IMR-90 (cell line): ENCODE data around the gene KLHL29. TPM values are rescaled to one million over a fixed set of nuclear protein-coding genes. Genes with fewer than 3 reads are reported as not detected.

ENCODE experiments used
- ATAC-seq: fragments of 200-7000 bp; cut with Tn5 transposase; 2 replicates; pipeline ENCODE4 v1.9.1; 2020; ENCODE audit warnings: low read depth, mild to moderate bottlenecking, moderate library complexity
- BruUV-seq: library from RNA; stranded (reverse); fragments of 400-500 nt; replicated peaks from 2 replicates; lab custom pipeline; 2021; lab: Mats Ljungman, UMichigan
- CTCF ChIA-PET: fragments of 300-600 bp; formaldehyde crosslinking; extraction: SDS; loops from one replicate; lab custom pipeline; 2021; ENCODE audit warnings: antibody characterized with exemption; lab: Yijun Ruan, JAX
- POLR2A ChIA-PET: fragments of 300-600 bp; sonication (Branson Sonifier 250); formaldehyde crosslinking; loops from one replicate; lab custom pipeline; 2022; ENCODE audit warnings: antibody characterized with exemption; ENCODE audit not compliant: unreplicated experiment; lab: Charles Lee
- DNase-seq: peaks from one replicate; pipeline ENCODE4 v3.0.0; 2013
- H2AFZ ChIP-seq: replicated peaks from 2 replicates; pipeline ENCODE3; 2013; ENCODE audit warnings: low read length, mild to moderate bottlenecking; ENCODE audit not compliant: poor library complexity
- H2AK5ac ChIP-seq: 2 replicates; pipeline ENCODE4 v1.6.1; 2013; ENCODE audit warnings: low read depth, low read length, inconsistent platforms
- H2AK9ac ChIP-seq: replicated peaks from 2 replicates; pipeline ENCODE3; 2013; ENCODE audit warnings: mild to moderate bottlenecking, low read depth, low read length, moderate library complexity; ENCODE audit not compliant: poor library complexity
- H2BK120ac ChIP-seq: 2 replicates; pipeline ENCODE4 v1.6.1; 2013; ENCODE audit warnings: low read depth, low read length, inconsistent platforms
- H2BK15ac ChIP-seq: 3 replicates; pipeline ENCODE4 v1.6.1; 2013; ENCODE audit warnings: low read depth, low read length, inconsistent platforms
- H2BK20ac ChIP-seq: 2 replicates; pipeline ENCODE4 v1.6.1; 2013; ENCODE audit warnings: low read depth, mild to moderate bottlenecking, inconsistent platforms, low read length, moderate library complexity
- H2BK5ac ChIP-seq: 2 replicates; pipeline ENCODE4 v1.6.1; 2013; ENCODE audit warnings: mild to moderate bottlenecking, low read depth, low read length, inconsistent platforms; ENCODE audit not compliant: poor library complexity, severe bottlenecking
- H3K14ac ChIP-seq: replicated peaks from 2 replicates; pipeline ENCODE4 v1.6.1; 2013; ENCODE audit warnings: low read depth, low read length, inconsistent platforms
- H3K18ac ChIP-seq: 2 replicates; pipeline ENCODE4 v1.6.1; 2013; ENCODE audit warnings: low read depth, low read length, control low read depth
- H3K23ac ChIP-seq: 2 replicates; pipeline ENCODE4 v1.6.1; 2013; ENCODE audit warnings: low read depth, low read length, inconsistent platforms
- H3K27ac ChIP-seq: 2 replicates; pipeline ENCODE4 v1.5.1; 2013; ENCODE audit warnings: mild to moderate bottlenecking, control low read depth, low read length; ENCODE audit not compliant: insufficient read depth
- H3K27me3 ChIP-seq: 2 replicates; pipeline ENCODE4 v1.6.1; 2013; ENCODE audit warnings: low read length; ENCODE audit not compliant: control insufficient read depth, insufficient read depth
- H3K36me3 ChIP-seq: 2 replicates; pipeline ENCODE4 v1.6.1; 2013; ENCODE audit warnings: low read length, mixed read lengths; ENCODE audit not compliant: control insufficient read depth, insufficient read depth
- H3K4ac ChIP-seq: 2 replicates; pipeline ENCODE4 v1.6.1; 2013; ENCODE audit warnings: low read depth, low read length, inconsistent platforms
- H3K4me1 ChIP-seq: 2 replicates; pipeline ENCODE4 v1.6.1; 2013; ENCODE audit warnings: low read length, mixed read lengths; ENCODE audit not compliant: control insufficient read depth, insufficient read depth
- H3K4me2 ChIP-seq: 2 replicates; pipeline ENCODE4 v1.6.1; 2013; ENCODE audit warnings: low read depth, mild to moderate bottlenecking, control low read depth, low read length, moderate library complexity
- H3K4me3 ChIP-seq: 2 replicates; pipeline ENCODE4 v1.5.1; 2013; ENCODE audit warnings: low read depth, mild to moderate bottlenecking, control low read depth, low read length, moderate library complexity; ENCODE audit not compliant: insufficient read depth
- H3K56ac ChIP-seq: 2 replicates; pipeline ENCODE4 v1.6.1; 2013; ENCODE audit warnings: low read length, inconsistent platforms; ENCODE audit not compliant: insufficient read depth; ENCODE audit errors: extremely low read depth
- H3K79me1 ChIP-seq, 2 experiments: 2 replicates each; pipeline ENCODE4 v1.6.1; 2013; ENCODE audit warnings: low read length in 2 of 2, inconsistent platforms in 1 of 2, low read depth in 1 of 2
- H3K9ac ChIP-seq: 2 replicates; pipeline ENCODE4 v1.6.1; 2013; ENCODE audit warnings: low read depth, low read length, control low read depth
- H3K9me1 ChIP-seq: 2 replicates; pipeline ENCODE4 v1.6.1; 2013; ENCODE audit warnings: low read length, inconsistent platforms; ENCODE audit not compliant: insufficient read depth
- H3K9me3 ChIP-seq: 2 replicates; pipeline ENCODE4 v1.6.1; 2013; ENCODE audit warnings: low read length; ENCODE audit not compliant: control insufficient read depth, insufficient read depth
- H4K20me1 ChIP-seq: 2 replicates; pipeline ENCODE4 v1.6.1; 2013; ENCODE audit warnings: low read length, inconsistent platforms; ENCODE audit not compliant: insufficient read depth
- H4K5ac ChIP-seq: 2 replicates; pipeline ENCODE4 v1.6.1; 2013; ENCODE audit warnings: mild to moderate bottlenecking, low read depth, low read length, control low read depth
- H4K8ac ChIP-seq, 2 experiments: 2 replicates each; pipeline ENCODE4 v1.6.1; 2013; ENCODE audit warnings: low read depth in 2 of 2, low read length in 2 of 2, control low read depth in 1 of 2, inconsistent platforms in 1 of 2
- H4K91ac ChIP-seq: 2 replicates; pipeline ENCODE4 v1.6.1; 2013; ENCODE audit warnings: low read depth, low read length, inconsistent platforms; ENCODE audit not compliant: insufficient read depth
- BHLHE40 ChIP-seq: fragments of 150-350 bp; IDR thresholded peaks from 2 replicates; pipeline ENCODE4 v1.6.1; 2016; ENCODE audit warnings: mild to moderate bottlenecking, low read depth, low read length
- CEBPB ChIP-seq: IDR thresholded peaks from 2 replicates; pipeline ENCODE4 v1.6.1; 2012; ENCODE audit warnings: low read depth, low read length, improper control_type of control experiment
- CHD1 ChIP-seq: IDR thresholded peaks from 2 replicates; pipeline ENCODE4 v1.6.1; 2012; ENCODE audit warnings: low read depth, low read length, improper control_type of control experiment
- FOS ChIP-seq: fragments of 150-350 bp; IDR thresholded peaks from 2 replicates; pipeline ENCODE4 v1.6.1; 2016; ENCODE audit warnings: low read depth, low read length
- MAZ ChIP-seq: IDR thresholded peaks from 2 replicates; pipeline ENCODE4 v1.6.1; 2012; ENCODE audit warnings: low read depth, mild to moderate bottlenecking, low read length, improper control_type of control experiment, moderate library complexity, borderline replicate concordance
- MXI1 ChIP-seq: IDR thresholded peaks from 2 replicates; pipeline ENCODE4 v1.6.1; 2012; ENCODE audit warnings: low read depth, mild to moderate bottlenecking, low read length, moderate library complexity, borderline replicate concordance
- NFE2L2 ChIP-seq: fragments of 150-350 bp; IDR thresholded peaks from 2 replicates; pipeline ENCODE4 v1.6.1; 2016; ENCODE audit warnings: low read depth, mild to moderate bottlenecking, low read length
- POLR2A ChIP-seq: IDR thresholded peaks from 2 replicates; pipeline ENCODE4 v1.6.1; 2012; ENCODE audit warnings: mild to moderate bottlenecking, low read depth, low read length
- RAD21 ChIP-seq: IDR thresholded peaks from 2 replicates; pipeline ENCODE4 v1.6.1; 2012; ENCODE audit warnings: low read length, improper control_type of control experiment
- RCOR1 ChIP-seq: IDR thresholded peaks from 2 replicates; pipeline ENCODE4 v1.6.1; 2012; ENCODE audit warnings: mild to moderate bottlenecking, low read length, improper control_type of control experiment; ENCODE audit not compliant: insufficient replicate concordance
- RFX5 ChIP-seq: IDR thresholded peaks from 2 replicates; pipeline ENCODE4 v1.8.0; 2012; ENCODE audit warnings: low read depth, mild to moderate bottlenecking, low read length, moderate library complexity
- SMC3 ChIP-seq: fragments of 150-350 bp; IDR thresholded peaks from 2 replicates; pipeline ENCODE4 v1.6.1; 2016; ENCODE audit warnings: low read depth, mild to moderate bottlenecking, antibody characterized with exemption, low read length, moderate library complexity
- USF2 ChIP-seq: fragments of 150-350 bp; IDR thresholded peaks from 2 replicates; pipeline ENCODE4 v1.6.1; 2017; ENCODE audit warnings: mild to moderate bottlenecking, antibody characterized with exemption, low read length, low read depth
- WGBS, 2 experiments: methylation state at CpG; one replicate each; pipeline versions ENCODE4 v1.1.5 to v1.1.7; 2013; ENCODE audit warnings: missing lambda C conversion rate in 2 of 2; ENCODE audit not compliant: insufficient read length in 1 of 2; ENCODE audit errors: extremely low coverage in 2 of 2; 5-methylcytosine and 5-hydroxymethylcytosine counted together
- dilution Hi-C: fragments of 300-500 bp; cut with HindIII; formaldehyde crosslinking; loops from one replicate; pipeline ENCODE4 v1.14.3; 2018; ENCODE audit warnings: low sequenced_read_pairs; ENCODE audit not compliant: unreplicated experiment
- in situ Hi-C: fragments of 300-500 bp; cut with MboI; formaldehyde crosslinking; loops from 3 replicates; pipeline ENCODE4 v1.14.3; 2019; ENCODE audit warnings: low sequenced_read_pairs, inconsistent platforms, mixed read lengths
- intact Hi-C: fragments of 100-400 bp; cut with micrococcal nuclease; formaldehyde crosslinking; loops from 2 replicates; pipeline ENCODE4 v1.10.0; 2022
- polyA plus RNA-seq, 3 experiments: library from polyadenylated mRNA; depleted of rRNA; stranded (reverse); fragments of >200 nt; gene quantifications; 2 replicates each; pipeline ENCODE4 v1.2.3, GENCODE V29; 2012; ENCODE audit warnings: low replicate concordance in 1 of 3
- total RNA-seq: library from RNA; depleted of rRNA; stranded (reverse); fragments of >200 nt; gene quantifications from 2 replicates; pipeline ENCODE4 v1.2.3, GENCODE V29; 2012

KLHL29 gene
- total and polyA plus RNA-seq, 2 of the 4 experiments (the other 2 are of a cell fraction): 2.0 to 8.0 TPM

GRCh38 chr2:23662466-23662865 lies 277.5 kb downstream of the KLHL29 start:
- ChIA-PET POLR2A (no interaction called here), CTCF (no interaction called here)
- no peak for TF ChIP-seq RFX5
- TF ChIP-seq SMC3: no peak
- no peak for TF ChIP-seq MAZ
- no peak for TF ChIP-seq NFE2L2
- TF ChIP-seq MXI1: no peak
- TF ChIP-seq BHLHE40: no peak
- TF ChIP-seq RAD21: no peak
- no peak for TF ChIP-seq CHD1
- TF ChIP-seq CEBPB: no peak
- TF ChIP-seq FOS: no peak
- no peak for TF ChIP-seq RCOR1
- TF ChIP-seq POLR2A: no peak
- no peak for TF ChIP-seq USF2
- H3K4ac ChIP-seq: no peak overlapping the region
- H3K79me1 ChIP-seq: no peaks in the 10 kb centered on the region
- no peak overlapping the region for H3K18ac ChIP-seq
- H3K4me3 ChIP-seq: no peak overlapping the region
- H2BK15ac ChIP-seq: no peak overlapping the region
- no peaks in the 10 kb centered on the region for H3K36me3 ChIP-seq
- 60% methylated on average over 1 of the region's 6 CpGs; no CpG with 5 or more reads in 1 of the 2 experiments for WGBS, 2 experiments
- no peak overlapping the region for H2AFZ ChIP-seq
- no peak overlapping the region for H3K14ac ChIP-seq
- in situ Hi-C loops (no loop called here), dilution Hi-C loops (no loop called here), intact Hi-C loops (no loop called here)
- H2AK5ac ChIP-seq: no peak overlapping the region
- no peak overlapping the region for H4K5ac ChIP-seq
- H3K9me1 ChIP-seq: peaks cover 4% of the 10 kb centered on the region; the same call in 1 of the 2 replicates
- no peak overlapping the region for H3K27ac ChIP-seq
- ATAC-seq (no peak), DNase-seq (no peak)
- no peak overlapping the region for H3K4me2 ChIP-seq
- H2BK5ac ChIP-seq: no peak overlapping the region
- no peaks in the 10 kb centered on the region for H3K4me1 ChIP-seq
- H3K9ac ChIP-seq: no peak overlapping the region
- no peak overlapping the region for H2BK120ac ChIP-seq
- no peak overlapping the region for H3K23ac ChIP-seq
- no TSS peak for BruUV-seq
- H3K56ac ChIP-seq: no peak overlapping the region
- H2AK9ac ChIP-seq: no peak overlapping the region
- no peaks in the 10 kb centered on the region for H4K20me1 ChIP-seq
- no peaks in the 10 kb centered on the region for H3K9me3 ChIP-seq
- H4K91ac ChIP-seq: no peak overlapping the region
- H3K27me3 ChIP-seq: no peaks in the 10 kb centered on the region
- no peak overlapping the region for H2BK20ac ChIP-seq
- H4K8ac ChIP-seq: no peak overlapping the region
